Measurements from ENCODE around the gene GALNTL6. TPM values are rescaled to one million over a fixed set of nuclear protein-coding genes. Genes with fewer than 3 reads are reported as not detected.

GALNTL6 gene
- total RNA-seq, 1 donor from 2014 or later, result 0.34 TPM

- Mint-ChIP-seq H3K27me3 (ENCODE audit: unreplicated experiment) (no peaks in the 10 kb centered on the region), H3K4me3 (ENCODE audit: unreplicated experiment) (no peak overlapping the region), H3K4me1 (ENCODE audit: low read depth, unreplicated experiment) (peaks cover 4% of the 10 kb centered on the region), H3K9me3 (ENCODE audit: unreplicated experiment) (no peaks in the 10 kb centered on the region), H3K27ac (ENCODE audit: unreplicated experiment) (no peak overlapping the region), H3K36me3 (ENCODE audit: unreplicated experiment) (no peaks in the 10 kb centered on the region)
- DNase-seq, result no peak
- TF ChIP-seq CTCF (IDR thresholded peaks at IDR 0.05; ENCODE audit: partially characterized antibody, unreplicated experiment), result no peak
These were observed 260.4 kb downstream of the GALNTL6 start for GRCh38 chr4:172073590-172073989.

- no peak for DNase-seq
- Mint-ChIP-seq H3K27me3 (ENCODE audit: unreplicated experiment) (no peaks in the 10 kb centered on the region), H3K27ac (ENCODE audit: unreplicated experiment) (no peak overlapping the region), H3K4me1 (ENCODE audit: low read depth, unreplicated experiment) (no peaks in the 10 kb centered on the region), H3K9me3 (ENCODE audit: unreplicated experiment) (no peaks in the 10 kb centered on the region), H3K36me3 (ENCODE audit: unreplicated experiment) (no peaks in the 10 kb centered on the region), H3K4me3 (ENCODE audit: unreplicated experiment) (no peak overlapping the region)
- TF ChIP-seq CTCF (IDR thresholded peaks at IDR 0.05; ENCODE audit: partially characterized antibody, unreplicated experiment), result no peak
These were observed 270.1 kb downstream of the GALNTL6 start for GRCh38 chr4:172083272-172083671.

GRCh38 chr4:172088556-172088955, 275.4 kb downstream of the GALNTL6 start:
- TF ChIP-seq CTCF (IDR thresholded peaks at IDR 0.05; ENCODE audit: partially characterized antibody, unreplicated experiment), result no peak
- no peak overlapping the region for H3K4me3 Mint-ChIP-seq (ENCODE audit: unreplicated experiment)
- DNase-seq, result no peak
- no peaks in the 10 kb centered on the region for H3K27me3 Mint-ChIP-seq (ENCODE audit: unreplicated experiment)
- H3K27ac Mint-ChIP-seq (ENCODE audit: unreplicated experiment), result no peak overlapping the region
- H3K4me1 Mint-ChIP-seq (ENCODE audit: low read depth, unreplicated experiment), result no peaks in the 10 kb centered on the region
- no peaks in the 10 kb centered on the region for H3K9me3 Mint-ChIP-seq (ENCODE audit: unreplicated experiment)
- no peaks in the 10 kb centered on the region for H3K36me3 Mint-ChIP-seq (ENCODE audit: unreplicated experiment)

GRCh38 chr4:172095161-172095560, 282.0 kb downstream of the GALNTL6 start:
- no peak for TF ChIP-seq CTCF (IDR thresholded peaks at IDR 0.05; ENCODE audit: partially characterized antibody, unreplicated experiment)
- no peak overlapping the region for H3K4me3 Mint-ChIP-seq (ENCODE audit: unreplicated experiment)
- no peaks in the 10 kb centered on the region for H3K4me1 Mint-ChIP-seq (ENCODE audit: low read depth, unreplicated experiment)
- no peak for DNase-seq
- no peaks in the 10 kb centered on the region for H3K9me3 Mint-ChIP-seq (ENCODE audit: unreplicated experiment)
- H3K36me3 Mint-ChIP-seq (ENCODE audit: unreplicated experiment), result no peaks in the 10 kb centered on the region
- H3K27me3 Mint-ChIP-seq (ENCODE audit: unreplicated experiment), result no peaks in the 10 kb centered on the region
- no peak overlapping the region for H3K27ac Mint-ChIP-seq (ENCODE audit: unreplicated experiment)

- Mint-ChIP-seq H3K27me3 (ENCODE audit: unreplicated experiment) (no peaks in the 10 kb centered on the region), H3K4me3 (ENCODE audit: unreplicated experiment) (no peak overlapping the region), H3K4me1 (ENCODE audit: low read depth, unreplicated experiment) (no peaks in the 10 kb centered on the region), H3K9me3 (ENCODE audit: unreplicated experiment) (no peaks in the 10 kb centered on the region), H3K36me3 (ENCODE audit: unreplicated experiment) (no peaks in the 10 kb centered on the region), H3K27ac (ENCODE audit: unreplicated experiment) (no peak overlapping the region)
- no peak for TF ChIP-seq CTCF (IDR thresholded peaks at IDR 0.05; ENCODE audit: partially characterized antibody, unreplicated experiment)
- DNase-seq, result no peak
These were observed 283.6 kb downstream of the GALNTL6 start for GRCh38 chr4:172096786-172097185.

Measured in glutamatergic neuron (in vitro differentiated cells).